Neural cell (in vitro differentiated cells): Measurements from ENCODE around the gene TBC1D5. TPM values are rescaled to one million over a fixed set of nuclear protein-coding genes. Genes with fewer than 3 reads are reported as not detected.
"Not testable (repeated sequence)": the region's sequence is repeated elsewhere in the genome, so short reads cannot be mapped to it uniquely, and the experiment has no call there.

Experiments used
- H2AFZ ChIP-seq: fragments of 200-600, 300-800 bp; sonication (generic), shearing (Covaris generic); 2 replicates; pipeline ENCODE4 v1.6.0; 2014; ENCODE audit warnings: low read depth, mild to moderate bottlenecking, antibody characterized with exemption, low read length, moderate library complexity
- H3F3A ChIP-seq: fragments of 200-600 bp; shearing (Covaris generic); 2 replicates; pipeline ENCODE4 v1.6.1; 2016; ENCODE audit warnings: mild to moderate bottlenecking, moderate library complexity, mixed read lengths, antibody characterized with exemption, low read length; ENCODE audit not compliant: insufficient read depth, poor library complexity, severe bottlenecking
- H3K27ac ChIP-seq: fragments of 200-600, 300-800 bp; sonication (generic), shearing (Covaris generic); 2 replicates; pipeline ENCODE4 v1.5.1; 2014; ENCODE audit warnings: mild to moderate bottlenecking, low read length, moderate library complexity
- H3K27me3 ChIP-seq: fragments of 300-800, 200-600 bp; sonication (generic), shearing (Covaris generic); 2 replicates; pipeline ENCODE4 v1.6.0; 2014; ENCODE audit warnings: mild to moderate bottlenecking, low read depth, low read length, moderate library complexity; ENCODE audit not compliant: insufficient read depth
- H3K36me3 ChIP-seq: fragments of 300-800, 200-600 bp; sonication (generic), shearing (Covaris generic); 2 replicates; pipeline ENCODE4 v1.5.1; 2014; ENCODE audit warnings: mild to moderate bottlenecking, antibody characterized with exemption, low read length, moderate library complexity; ENCODE audit not compliant: insufficient read depth
- H3K4me2 ChIP-seq: fragments of 300-800, 200-600 bp; sonication (generic), shearing (Covaris generic); 2 replicates; pipeline ENCODE4 v1.6.0; 2014; ENCODE audit warnings: mild to moderate bottlenecking, low read length
- H3K4me3 ChIP-seq: fragments of 300-800, 200-600 bp; sonication (generic), shearing (Covaris generic); 2 replicates; pipeline ENCODE4 v1.5.1; 2014; ENCODE audit warnings: mild to moderate bottlenecking, low read length, moderate library complexity
- H3K79me2 ChIP-seq: fragments of 200-600 bp; shearing (Covaris generic); replicated peaks from 2 replicates; pipeline ENCODE4 v1.6.0; 2014; ENCODE audit warnings: mild to moderate bottlenecking, low read length, moderate library complexity; ENCODE audit not compliant: insufficient read depth
- H3K9ac ChIP-seq: fragments of 300-800, 200-600 bp; sonication (generic), shearing (Covaris generic); 2 replicates; pipeline ENCODE4 v1.6.1; 2016; ENCODE audit warnings: mild to moderate bottlenecking, low read length, mixed read lengths
- H3K9me2 ChIP-seq: fragments of 200-600 bp; shearing (Covaris generic); 2 replicates; pipeline ENCODE4 v1.6.1; 2016; ENCODE audit warnings: mild to moderate bottlenecking, low read length, mixed read lengths; ENCODE audit not compliant: insufficient read depth
- H3K9me3 ChIP-seq: fragments of 200-600, 300-800 bp; sonication (generic), shearing (Covaris generic); 2 replicates; pipeline ENCODE4 v1.6.1; 2016; ENCODE audit warnings: mild to moderate bottlenecking, mixed run types, low read length, moderate library complexity, mixed read lengths
- H4K20me1 ChIP-seq: fragments of 200-600 bp; shearing (Covaris generic); 2 replicates; pipeline ENCODE4 v1.6.1; 2016; ENCODE audit warnings: mild to moderate bottlenecking, mixed run types; ENCODE audit not compliant: insufficient read depth
- EP300 ChIP-seq: fragments of 450-650 bp; conservative IDR thresholded peaks from 2 replicates; pipeline ENCODE4 v1.6.1; 2014; ENCODE audit warnings: antibody characterized with exemption, mild to moderate bottlenecking, moderate library complexity; ENCODE audit not compliant: poor library complexity, severe bottlenecking
- EZH2 ChIP-seq: fragments of 200-600, 300-800 bp; shearing (Covaris generic), sonication (generic); IDR thresholded peaks from 2 replicates; pipeline ENCODE4 v1.6.1; 2014; ENCODE audit warnings: antibody characterized with exemption, low read length, borderline replicate concordance, mild to moderate bottlenecking; ENCODE audit not compliant: insufficient read depth, poor library complexity, severe bottlenecking
- MXI1 ChIP-seq: fragments of 450-650 bp; conservative IDR thresholded peaks from 2 replicates; pipeline ENCODE4 v1.6.1; 2014; ENCODE audit warnings: antibody characterized with exemption, mild to moderate bottlenecking; ENCODE audit not compliant: poor library complexity, severe bottlenecking
- POLR2AphosphoS5 ChIP-seq: IDR thresholded peaks from 2 replicates; pipeline ENCODE4 v1.6.1; 2012
- RAD21 ChIP-seq: fragments of 450-650 bp; conservative IDR thresholded peaks from 2 replicates; pipeline ENCODE4 v1.6.1; 2014; ENCODE audit warnings: antibody characterized with exemption, mild to moderate bottlenecking, moderate library complexity
- SMC3 ChIP-seq: fragments of 450-650 bp; conservative IDR thresholded peaks from 2 replicates; pipeline ENCODE4 v1.6.1; 2014; ENCODE audit warnings: antibody characterized with exemption, mild to moderate bottlenecking, moderate library complexity; ENCODE audit not compliant: poor library complexity
- TAF1 ChIP-seq: IDR thresholded peaks from 2 replicates; pipeline ENCODE4 v1.6.1; 2012; ENCODE audit warnings: low read depth
- polyA plus RNA-seq: library from polyadenylated mRNA; depleted of rRNA; stranded (reverse); fragments of >200 nt; gene quantifications from 2 replicates; pipeline ENCODE4 v1.2.3, GENCODE V29; 2014
- TF ChIP-seq, protein P1 (sequence below): IDR thresholded peaks from 2 replicates; pipeline ENCODE4 v1.6.1; 2012; ENCODE audit warnings: borderline replicate concordance
- TF ChIP-seq, protein P2 (sequence below): fragments of 450-650 bp; IDR thresholded peaks from 2 replicates; pipeline ENCODE4 v1.5.1; 2014; ENCODE audit warnings: antibody characterized with exemption, mild to moderate bottlenecking, moderate library complexity; ENCODE audit not compliant: poor library complexity, severe bottlenecking

The TBC1D5 gene
- polyA plus RNA-seq, 1 donor from 2014 or later, result 28.3 TPM

DNA sequence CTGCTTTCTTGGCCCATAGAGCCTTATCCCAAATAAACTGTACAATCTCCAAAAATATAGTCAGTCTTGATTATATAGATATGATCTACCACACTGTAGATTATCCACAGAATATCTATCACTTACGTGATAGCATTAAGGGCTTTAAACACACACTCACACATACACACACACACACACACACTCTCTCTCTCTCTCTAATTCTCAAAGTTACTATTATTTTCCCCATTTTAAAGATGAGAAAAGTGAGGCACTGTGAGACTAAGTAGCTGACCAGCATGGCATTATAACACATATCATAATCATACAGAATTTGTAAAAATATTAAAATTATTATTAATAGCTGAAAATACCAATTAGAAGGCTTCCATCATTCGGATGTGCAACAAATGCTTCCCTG, 4.2 kb downstream of the TBC1D5 start:
- Histone ChIP-seq H3K9ac (no peak overlapping the region), H3K9me2 (no peaks in the 10 kb centered on the region), H3K27ac (no peak overlapping the region), H3K9me3 (no peaks in the 10 kb centered on the region), H4K20me1 (no peaks in the 10 kb centered on the region), H2AFZ (no peak overlapping the region), H3K36me3 (no peaks in the 10 kb centered on the region), H3K79me2 (peaks cover 33% of the 10 kb centered on the region), H3K27me3 (no peaks in the 10 kb centered on the region), H3F3A (peaks cover 3% of the 10 kb centered on the region), H3K4me2 (no peak overlapping the region), H3K4me3 (no peak overlapping the region)
- TF ChIP-seq TAF1 (no peak), SMC3 (no peak)
- TF ChIP-seq, protein P1, sequence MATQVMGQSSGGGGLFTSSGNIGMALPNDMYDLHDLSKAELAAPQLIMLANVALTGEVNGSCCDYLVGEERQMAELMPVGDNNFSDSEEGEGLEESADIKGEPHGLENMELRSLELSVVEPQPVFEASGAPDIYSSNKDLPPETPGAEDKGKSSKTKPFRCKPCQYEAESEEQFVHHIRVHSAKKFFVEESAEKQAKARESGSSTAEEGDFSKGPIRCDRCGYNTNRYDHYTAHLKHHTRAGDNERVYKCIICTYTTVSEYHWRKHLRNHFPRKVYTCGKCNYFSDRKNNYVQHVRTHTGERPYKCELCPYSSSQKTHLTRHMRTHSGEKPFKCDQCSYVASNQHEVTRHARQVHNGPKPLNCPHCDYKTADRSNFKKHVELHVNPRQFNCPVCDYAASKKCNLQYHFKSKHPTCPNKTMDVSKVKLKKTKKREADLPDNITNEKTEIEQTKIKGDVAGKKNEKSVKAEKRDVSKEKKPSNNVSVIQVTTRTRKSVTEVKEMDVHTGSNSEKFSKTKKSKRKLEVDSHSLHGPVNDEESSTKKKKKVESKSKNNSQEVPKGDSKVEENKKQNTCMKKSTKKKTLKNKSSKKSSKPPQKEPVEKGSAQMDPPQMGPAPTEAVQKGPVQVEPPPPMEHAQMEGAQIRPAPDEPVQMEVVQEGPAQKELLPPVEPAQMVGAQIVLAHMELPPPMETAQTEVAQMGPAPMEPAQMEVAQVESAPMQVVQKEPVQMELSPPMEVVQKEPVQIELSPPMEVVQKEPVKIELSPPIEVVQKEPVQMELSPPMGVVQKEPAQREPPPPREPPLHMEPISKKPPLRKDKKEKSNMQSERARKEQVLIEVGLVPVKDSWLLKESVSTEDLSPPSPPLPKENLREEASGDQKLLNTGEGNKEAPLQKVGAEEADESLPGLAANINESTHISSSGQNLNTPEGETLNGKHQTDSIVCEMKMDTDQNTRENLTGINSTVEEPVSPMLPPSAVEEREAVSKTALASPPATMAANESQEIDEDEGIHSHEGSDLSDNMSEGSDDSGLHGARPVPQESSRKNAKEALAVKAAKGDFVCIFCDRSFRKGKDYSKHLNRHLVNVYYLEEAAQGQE, result no peak

DNA sequence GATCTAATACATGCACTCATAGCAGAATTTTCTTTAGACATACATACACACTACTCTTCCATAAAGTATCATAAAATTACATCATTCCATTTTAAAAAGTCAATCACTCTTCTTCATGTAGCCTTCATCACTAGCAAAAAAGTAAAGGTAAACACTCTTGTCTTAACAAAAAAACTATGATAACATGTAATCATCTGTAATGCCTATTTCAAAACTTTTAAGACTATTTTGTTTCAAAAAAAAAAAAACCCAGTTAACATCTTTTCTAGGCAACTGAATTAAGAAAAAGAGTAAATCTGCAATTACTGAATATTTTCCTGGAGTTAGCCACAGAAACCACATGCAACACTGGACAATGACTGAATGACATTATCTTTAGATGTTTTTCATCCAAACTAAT, 4.8 kb downstream of the TBC1D5 start:
- Histone ChIP-seq H3K4me2 (no peak overlapping the region), H2AFZ (no peak overlapping the region), H3K9ac (no peak overlapping the region), H3K36me3 (no peaks in the 10 kb centered on the region), H3K9me3 (no peaks in the 10 kb centered on the region), H3K4me3 (no peak overlapping the region), H3F3A (no peaks in the 10 kb centered on the region), H4K20me1 (no peaks in the 10 kb centered on the region), H3K27me3 (no peaks in the 10 kb centered on the region), H3K27ac (no peak overlapping the region), H3K9me2 (no peaks in the 10 kb centered on the region), H3K79me2 (peaks cover 38% of the 10 kb centered on the region)
- TF ChIP-seq TAF1 (no peak), SMC3 (no peak)
- TF ChIP-seq, protein P2, sequence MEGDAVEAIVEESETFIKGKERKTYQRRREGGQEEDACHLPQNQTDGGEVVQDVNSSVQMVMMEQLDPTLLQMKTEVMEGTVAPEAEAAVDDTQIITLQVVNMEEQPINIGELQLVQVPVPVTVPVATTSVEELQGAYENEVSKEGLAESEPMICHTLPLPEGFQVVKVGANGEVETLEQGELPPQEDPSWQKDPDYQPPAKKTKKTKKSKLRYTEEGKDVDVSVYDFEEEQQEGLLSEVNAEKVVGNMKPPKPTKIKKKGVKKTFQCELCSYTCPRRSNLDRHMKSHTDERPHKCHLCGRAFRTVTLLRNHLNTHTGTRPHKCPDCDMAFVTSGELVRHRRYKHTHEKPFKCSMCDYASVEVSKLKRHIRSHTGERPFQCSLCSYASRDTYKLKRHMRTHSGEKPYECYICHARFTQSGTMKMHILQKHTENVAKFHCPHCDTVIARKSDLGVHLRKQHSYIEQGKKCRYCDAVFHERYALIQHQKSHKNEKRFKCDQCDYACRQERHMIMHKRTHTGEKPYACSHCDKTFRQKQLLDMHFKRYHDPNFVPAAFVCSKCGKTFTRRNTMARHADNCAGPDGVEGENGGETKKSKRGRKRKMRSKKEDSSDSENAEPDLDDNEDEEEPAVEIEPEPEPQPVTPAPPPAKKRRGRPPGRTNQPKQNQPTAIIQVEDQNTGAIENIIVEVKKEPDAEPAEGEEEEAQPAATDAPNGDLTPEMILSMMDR, result no peak

DNA sequence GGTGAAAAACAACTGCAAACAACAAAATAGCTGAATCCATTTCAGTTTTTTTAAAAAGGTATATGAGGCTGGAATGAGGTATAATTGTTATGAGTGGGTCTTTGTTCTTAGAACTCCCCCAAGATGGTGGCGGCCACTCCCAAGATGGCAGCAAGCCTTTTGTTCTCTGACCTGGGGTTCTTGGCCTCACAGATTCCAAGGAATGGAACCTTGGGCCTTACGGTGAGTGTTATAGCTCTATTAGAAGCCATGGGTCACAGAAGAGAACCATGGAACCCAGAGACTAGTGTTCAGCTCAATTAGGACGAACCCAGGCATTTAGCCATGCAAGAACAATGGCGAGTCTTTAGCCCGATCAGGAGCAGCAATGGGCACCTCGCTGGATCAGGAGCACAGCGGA, 7.1 kb downstream of the TBC1D5 start:
- not testable (repeated sequence) for H3K27ac ChIP-seq, H3F3A ChIP-seq, H2AFZ ChIP-seq, H3K36me3 ChIP-seq, H4K20me1 ChIP-seq, H3K9me3 ChIP-seq, H3K9me2 ChIP-seq, H3K27me3 ChIP-seq, H3K9ac ChIP-seq, H3K4me2 ChIP-seq, H3K4me3 ChIP-seq
- peaks cover 37% of the 10 kb centered on the region for H3K79me2 ChIP-seq

DNA sequence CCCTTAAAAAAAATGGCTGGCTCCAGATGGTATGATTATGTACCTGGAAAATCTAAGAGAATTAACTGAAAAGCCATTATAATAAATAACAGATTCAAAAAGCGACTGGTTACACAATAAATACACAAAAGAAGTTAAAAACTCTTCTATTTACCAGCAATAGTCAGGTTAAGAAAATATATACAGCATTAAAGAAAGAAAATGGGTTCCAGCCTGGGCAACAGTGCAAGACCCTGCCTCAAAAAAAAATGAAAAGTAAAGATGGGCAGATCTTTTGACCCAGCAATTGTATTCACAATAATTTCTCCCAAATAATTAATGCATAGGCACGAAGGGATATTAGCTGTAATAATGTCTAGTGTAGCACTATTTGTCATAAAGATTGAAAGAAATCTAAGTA, 8.7 kb downstream of the TBC1D5 start:
- no peaks in the 10 kb centered on the region for H3K9me3 ChIP-seq
- H3K27ac ChIP-seq, result no peak overlapping the region
- no peaks in the 10 kb centered on the region for H3F3A ChIP-seq
- H4K20me1 ChIP-seq, result no peaks in the 10 kb centered on the region
- no peak overlapping the region for H3K9ac ChIP-seq
- H3K9me2 ChIP-seq, result no peaks in the 10 kb centered on the region
- H3K36me3 ChIP-seq, result no peaks in the 10 kb centered on the region
- H3K4me2 ChIP-seq, result no peak overlapping the region
- H3K4me3 ChIP-seq, result no peak overlapping the region
- peaks cover 24% of the 10 kb centered on the region for H3K79me2 ChIP-seq
- no peaks in the 10 kb centered on the region for H3K27me3 ChIP-seq
- no peak overlapping the region for H2AFZ ChIP-seq
- TF ChIP-seq TAF1 (no peak), EZH2 (no peak), RAD21 (no peak), SMC3 (no peak), POLR2AphosphoS5 (no peak), EP300 (no peak), MXI1 (no peak)
- TF ChIP-seq, protein P1, result no peak
